Right atrium auricular region (tissue), 2 donors: ENCODE results near the gene PRDM10. TPM values are rescaled to one million over a fixed set of nuclear protein-coding genes. Genes with fewer than 3 reads are reported as not detected.

Source experiments
- DNase-seq: peaks from one replicate; pipeline ENCODE4 v3.0.0-alpha.2; 2019; ENCODE audit warnings: low spot score
- H3K27ac ChIP-seq, 2 donors: fragments of 200-600 bp; sonication (generic); 1 replicate in 1 of 2; 2 replicates in 1 of 2; pipeline ENCODE4 v1.5.1; 2016 to 2019
- H3K27me3 ChIP-seq, 2 donors: fragments of 200-600 bp; sonication (generic); one replicate each; pipeline versions ENCODE4 v1.5.1 to v1.6.0; 2017 to 2019
- H3K36me3 ChIP-seq: fragments of 200-600 bp; sonication (generic); one replicate; pipeline ENCODE4 v1.5.1; 2016
- H3K4me1 ChIP-seq, 2 donors: fragments of 200-600 bp; sonication (generic); one replicate each; pipeline versions ENCODE4 v1.5.1 to v1.6.0; 2017 to 2019
- H3K4me3 ChIP-seq, 2 donors: fragments of 200-600 bp; sonication (generic); 1 replicate in 1 of 2; 2 replicates in 1 of 2; pipeline ENCODE4 v1.5.1; 2017 to 2019; ENCODE audit warnings: mild to moderate bottlenecking in 1 of 2, moderate library complexity in 1 of 2
- H3K9me3 ChIP-seq, 2 donors: fragments of 200-600 bp; sonication (generic); one replicate each; pipeline ENCODE4 v1.5.1; 2019
- total RNA-seq, 2 donors: library from RNA; depleted of rRNA; stranded (reverse); fragments of >200 nt; gene quantifications; one replicate each; pipeline ENCODE4 v1.1.0, GENCODE V29; 2016
- TF ChIP-seq, protein P1 (sequence below), 2 donors: fragments of 200-600 bp; sonication (generic); IDR thresholded peaks; one replicate each; pipeline ENCODE4 v1.5.1; 2019; ENCODE audit warnings: antibody characterized with exemption in 2 of 2

The PRDM10 gene
- total RNA-seq, 2 donors from 2014 or later: 4.3 TPM

DNA sequence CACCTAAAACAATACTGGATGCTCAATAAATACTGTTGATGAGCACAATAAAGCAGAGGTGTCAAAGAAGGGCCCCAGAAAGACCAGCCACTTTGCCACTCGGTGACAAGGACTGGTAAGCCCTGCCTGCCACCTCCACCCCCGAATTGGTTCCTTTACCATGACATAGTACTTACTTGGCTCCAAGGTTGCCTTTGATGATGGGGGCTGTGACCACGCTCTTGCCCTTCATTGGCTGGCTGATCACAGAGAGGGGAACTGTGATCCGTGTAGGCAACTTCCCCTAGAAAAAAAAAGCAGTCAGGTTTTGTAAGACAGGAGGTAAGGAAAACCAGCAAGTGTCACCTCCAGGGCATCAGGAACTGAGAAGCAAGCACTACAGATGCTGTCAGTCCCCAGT is 136.9 kb downstream of the PRDM10 start:
- no peaks in the 10 kb centered on the region for H3K9me3 ChIP-seq
- peaks cover 59% of the 10 kb centered on the region for H3K36me3 ChIP-seq
- DNase-seq: no peak
- H3K4me3 ChIP-seq: no peak overlapping the region
- H3K27me3 ChIP-seq: no peaks in the 10 kb centered on the region
- peaks cover 0 to 14% of the 10 kb centered on the region in 2 donors for H3K4me1 ChIP-seq
- TF ChIP-seq, protein P1, sequence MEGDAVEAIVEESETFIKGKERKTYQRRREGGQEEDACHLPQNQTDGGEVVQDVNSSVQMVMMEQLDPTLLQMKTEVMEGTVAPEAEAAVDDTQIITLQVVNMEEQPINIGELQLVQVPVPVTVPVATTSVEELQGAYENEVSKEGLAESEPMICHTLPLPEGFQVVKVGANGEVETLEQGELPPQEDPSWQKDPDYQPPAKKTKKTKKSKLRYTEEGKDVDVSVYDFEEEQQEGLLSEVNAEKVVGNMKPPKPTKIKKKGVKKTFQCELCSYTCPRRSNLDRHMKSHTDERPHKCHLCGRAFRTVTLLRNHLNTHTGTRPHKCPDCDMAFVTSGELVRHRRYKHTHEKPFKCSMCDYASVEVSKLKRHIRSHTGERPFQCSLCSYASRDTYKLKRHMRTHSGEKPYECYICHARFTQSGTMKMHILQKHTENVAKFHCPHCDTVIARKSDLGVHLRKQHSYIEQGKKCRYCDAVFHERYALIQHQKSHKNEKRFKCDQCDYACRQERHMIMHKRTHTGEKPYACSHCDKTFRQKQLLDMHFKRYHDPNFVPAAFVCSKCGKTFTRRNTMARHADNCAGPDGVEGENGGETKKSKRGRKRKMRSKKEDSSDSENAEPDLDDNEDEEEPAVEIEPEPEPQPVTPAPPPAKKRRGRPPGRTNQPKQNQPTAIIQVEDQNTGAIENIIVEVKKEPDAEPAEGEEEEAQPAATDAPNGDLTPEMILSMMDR (IDR thresholded peaks at IDR 0.05): no peak
- no peak overlapping the region for H3K27ac ChIP-seq

DNA sequence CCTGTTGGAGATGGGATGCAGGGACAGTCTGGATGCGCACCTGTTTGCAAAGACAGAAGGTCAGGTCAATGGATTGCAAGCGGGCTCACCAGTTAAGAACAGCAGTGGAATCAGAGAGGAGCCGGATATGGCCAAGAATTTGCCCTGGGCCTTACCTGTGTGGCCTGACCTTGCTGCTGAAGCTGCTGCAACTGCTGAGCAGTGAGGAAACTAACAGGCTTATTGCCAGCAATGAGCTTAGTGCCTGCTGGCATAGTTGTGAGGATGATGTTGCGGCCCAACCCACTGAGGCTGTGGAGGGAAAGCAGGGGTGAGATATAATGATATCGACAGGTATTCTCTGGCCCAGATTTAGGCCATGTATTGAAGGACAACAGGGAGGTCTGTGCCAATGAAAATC is 137.8 kb downstream of the PRDM10 start:
- H3K36me3 ChIP-seq: peaks cover 50% of the 10 kb centered on the region
- H3K9me3 ChIP-seq: no peaks in the 10 kb centered on the region
- no peak for DNase-seq
- H3K27ac ChIP-seq: no peak overlapping the region
- TF ChIP-seq, protein P1 (IDR thresholded peaks at IDR 0.05): no peak
- H3K27me3 ChIP-seq: no peaks in the 10 kb centered on the region
- no peak overlapping the region for H3K4me3 ChIP-seq
- H3K4me1 ChIP-seq: peaks cover 0 to 14% of the 10 kb centered on the region in 2 donors

DNA sequence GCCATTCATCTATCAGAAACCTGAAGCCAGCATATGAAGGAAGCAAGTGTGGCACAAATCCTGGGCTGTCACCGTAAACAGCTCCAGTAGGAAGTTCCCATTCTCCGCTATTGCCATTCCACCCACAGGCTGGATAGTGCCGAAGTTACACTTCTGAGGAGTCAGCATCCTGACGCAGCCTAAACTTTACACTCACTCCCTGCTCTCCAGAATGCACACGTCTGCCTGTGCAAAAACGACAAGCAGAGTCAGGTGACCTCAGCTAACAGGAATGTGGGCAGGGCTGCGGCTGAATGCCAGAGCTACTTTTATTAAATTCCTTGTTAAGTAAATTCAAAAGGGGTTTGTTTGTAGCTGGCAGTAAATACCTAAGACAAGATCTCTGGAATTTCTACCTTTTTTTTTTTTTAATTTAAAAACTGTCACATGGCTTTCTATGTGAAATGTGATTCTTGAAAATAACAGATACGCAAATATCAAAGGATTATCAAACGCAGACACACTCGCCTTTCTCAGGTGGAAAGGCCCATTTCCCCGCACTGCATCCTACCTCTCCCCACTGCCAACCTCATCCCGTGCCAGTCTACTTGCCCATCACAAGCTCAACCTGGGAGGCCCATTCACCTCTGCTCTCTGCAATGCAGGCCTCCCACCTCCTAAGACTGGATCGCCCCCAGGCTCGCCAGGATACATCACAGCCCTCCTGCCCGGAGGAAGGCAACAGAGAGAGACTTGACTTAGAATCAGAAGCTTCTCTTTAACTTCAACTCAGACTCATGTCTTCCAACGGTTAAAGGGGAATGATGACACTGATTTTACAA is 140.7 kb downstream of the PRDM10 start:
- TF ChIP-seq, protein P1 (IDR thresholded peaks at IDR 0.05): no peak
- H3K4me3 ChIP-seq: no peak overlapping the region
- no peaks in the 10 kb centered on the region for H3K27me3 ChIP-seq
- DNase-seq: peak; percentile 71
- peaks cover 31% of the 10 kb centered on the region for H3K36me3 ChIP-seq
- no peaks in the 10 kb centered on the region for H3K9me3 ChIP-seq
- H3K4me1 ChIP-seq: peaks cover 0 to 14% of the 10 kb centered on the region in 2 donors
- peak overlapping the region; percentile 26 to 41 for H3K27ac ChIP-seq

DNA sequence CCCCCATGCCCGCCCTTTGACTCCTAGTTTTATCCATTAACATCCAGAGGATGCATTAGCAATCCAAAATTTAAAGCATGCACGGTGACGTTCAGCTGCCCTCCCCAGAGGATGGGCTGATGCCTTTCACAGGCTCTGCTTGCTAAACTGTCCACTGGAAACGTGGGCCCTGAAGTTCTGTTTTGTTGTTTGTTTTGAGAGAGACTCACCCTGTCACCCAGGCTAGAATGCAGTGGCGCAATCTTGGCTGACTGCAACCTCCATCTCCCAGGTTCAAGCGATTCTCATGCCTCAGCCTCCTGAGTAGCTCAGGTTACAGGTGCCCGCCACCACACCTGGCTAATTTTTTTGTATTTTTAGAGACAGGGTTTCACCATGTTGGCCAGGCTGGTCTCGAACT is 146.6 kb downstream of the PRDM10 start:
- no peak overlapping the region for H3K4me3 ChIP-seq
- H3K9me3 ChIP-seq: no peaks in the 10 kb centered on the region
- no peaks in the 10 kb centered on the region for H3K36me3 ChIP-seq
- H3K27ac ChIP-seq: no peak overlapping the region
- TF ChIP-seq, protein P1 (IDR thresholded peaks at IDR 0.05): no peak
- H3K4me1 ChIP-seq: peaks cover 0 to 12% of the 10 kb centered on the region in 2 donors
- DNase-seq: no peak
- H3K27me3 ChIP-seq: no peaks in the 10 kb centered on the region

DNA sequence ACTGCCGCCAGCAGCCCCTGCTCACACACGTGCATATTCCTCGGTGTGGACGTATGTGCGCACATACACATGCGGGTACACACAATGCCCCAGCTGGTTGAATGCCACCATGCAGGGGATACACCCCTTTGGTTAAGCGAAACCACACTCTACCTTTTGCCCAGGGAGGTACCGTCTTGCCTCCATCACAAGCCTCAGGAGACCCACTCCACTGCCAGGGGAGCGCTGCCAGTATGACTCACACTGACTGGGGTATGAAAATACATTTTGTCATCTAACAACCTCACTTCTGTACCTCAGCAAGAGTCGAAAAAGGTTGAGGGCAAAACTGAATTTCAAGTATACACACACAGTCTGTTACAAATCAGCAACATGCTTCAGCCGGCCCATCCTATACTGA is 147.5 kb downstream of the PRDM10 start:
- no peaks in the 10 kb centered on the region for H3K36me3 ChIP-seq
- no peak overlapping the region for H3K27ac ChIP-seq
- H3K4me3 ChIP-seq: no peak overlapping the region
- no peaks in the 10 kb centered on the region for H3K27me3 ChIP-seq
- H3K9me3 ChIP-seq: no peaks in the 10 kb centered on the region
- peaks cover 0 to 12% of the 10 kb centered on the region in 2 donors for H3K4me1 ChIP-seq
- no peak for DNase-seq
- TF ChIP-seq, protein P1 (IDR thresholded peaks at IDR 0.05): no peak
